Adipocyte (in vitro differentiated cells): ENCODE data around the gene ELK3.
A peak's percentile ranks its signal among the peaks of the same experiment; 100 is the strongest.

Experiments
- DNase-seq: peaks from one replicate; pipeline ENCODE4 v3.0.0-alpha.2; 2015; ENCODE audit warnings: low read depth
- H3K27me3 ChIP-seq: replicated peaks from 2 replicates; pipeline ENCODE4 v1.7.0; 2013; ENCODE audit warnings: mild to moderate bottlenecking, low read length, moderate library complexity; ENCODE audit not compliant: control insufficient read depth, insufficient read depth
- H3K36me3 ChIP-seq: 2 replicates; pipeline ENCODE4 v1.7.0; 2013; ENCODE audit warnings: low read length, mild to moderate bottlenecking, moderate library complexity; ENCODE audit not compliant: control insufficient read depth, insufficient read depth, severe bottlenecking
- H3K4me1 ChIP-seq: 2 replicates; pipeline ENCODE4 v1.7.0; 2013; ENCODE audit warnings: mild to moderate bottlenecking, low read length, moderate library complexity; ENCODE audit not compliant: control insufficient read depth, insufficient read depth
- H3K4me3 ChIP-seq: 2 replicates; pipeline ENCODE4 v1.7.0; 2013; ENCODE audit warnings: mild to moderate bottlenecking, low read length, moderate library complexity
- H3K9ac ChIP-seq: 2 replicates; pipeline ENCODE4 v1.7.0; 2013; ENCODE audit warnings: mild to moderate bottlenecking, low read length, moderate library complexity
- H3K9me3 ChIP-seq: 2 replicates; pipeline ENCODE4 v1.7.0; 2013; ENCODE audit warnings: mild to moderate bottlenecking, low read length, moderate library complexity; ENCODE audit not compliant: control insufficient read depth

ELK3 gene

DNA sequence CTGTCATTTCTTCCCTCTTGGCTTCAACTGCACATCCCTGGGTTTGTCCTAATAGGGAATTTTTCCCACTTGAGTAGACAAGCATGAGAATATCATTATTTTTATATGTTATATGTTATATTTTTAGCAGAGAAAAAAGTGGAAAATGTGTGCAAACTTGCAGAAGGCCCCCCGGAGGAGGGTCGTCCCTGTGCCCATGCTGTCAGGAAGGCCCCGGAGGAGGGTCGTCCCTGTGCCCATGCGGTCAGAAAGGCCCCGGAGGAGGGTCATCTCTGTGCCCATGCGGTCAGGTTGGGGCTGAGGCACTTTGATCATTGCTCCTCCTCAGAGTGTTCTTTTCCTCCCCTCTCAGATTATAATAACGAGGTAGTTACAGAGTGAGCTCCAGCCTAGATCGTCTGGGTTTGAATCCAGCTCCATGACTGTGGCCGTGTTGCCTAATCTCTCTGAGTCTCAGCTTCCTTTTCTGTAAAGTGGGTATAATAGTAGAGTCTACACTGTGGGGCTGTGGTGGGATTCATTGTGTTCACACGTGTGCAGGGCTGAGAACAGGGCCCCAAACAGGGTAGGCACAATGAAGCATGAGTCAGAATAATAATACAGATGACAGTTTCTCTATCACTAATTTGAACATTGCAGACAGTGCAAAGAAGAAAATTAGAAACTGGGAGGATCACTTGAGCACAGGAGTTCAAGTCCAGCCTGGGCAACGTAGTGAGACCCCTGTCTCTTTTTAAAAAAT, 33.4 kb downstream of the ELK3 start:
- Histone ChIP-seq H3K4me1 (peaks cover 4% of the 10 kb centered on the region), H3K27me3 (no peaks in the 10 kb centered on the region), H3K4me3 (no peak overlapping the region), H3K9me3 (no peaks in the 10 kb centered on the region), H3K9ac (no peak overlapping the region), H3K36me3 (peaks cover 22% of the 10 kb centered on the region)
- DNase-seq = no peak

DNA sequence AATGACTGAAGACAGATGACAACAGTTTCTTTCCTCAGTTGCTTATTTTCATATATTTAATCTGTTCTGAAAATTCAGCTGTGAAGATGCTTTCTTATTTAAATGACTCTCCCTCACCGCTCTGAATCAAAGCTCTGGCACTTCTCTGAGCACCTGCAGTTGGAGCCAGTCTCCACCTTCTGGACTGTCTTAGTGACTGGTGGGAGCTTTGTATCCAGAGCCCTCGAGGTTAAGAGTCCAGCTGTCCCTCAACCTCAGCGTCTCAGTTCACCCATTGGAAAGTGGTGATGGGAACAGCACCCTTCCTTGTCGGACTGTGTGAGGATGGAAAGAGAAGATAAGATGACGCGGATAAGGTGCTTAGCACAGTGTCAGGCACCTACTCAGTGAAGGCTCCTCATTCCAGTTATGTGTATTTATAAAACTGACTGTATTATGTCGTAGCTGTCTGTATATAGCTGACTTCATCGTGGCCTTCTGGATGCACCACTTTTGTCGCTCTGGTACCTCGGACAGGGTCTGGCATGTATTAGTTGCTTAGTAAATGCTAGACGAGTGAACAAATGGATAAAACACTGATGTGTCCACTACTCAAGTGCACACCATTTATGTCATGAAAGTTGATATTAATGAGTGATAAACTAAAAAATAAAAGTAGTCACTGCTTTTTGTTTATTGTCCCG, 34.5 kb downstream of the ELK3 start:
- Histone ChIP-seq H3K36me3 (peaks cover 18% of the 10 kb centered on the region), H3K4me1 (peaks cover 15% of the 10 kb centered on the region), H3K4me3 (no peak overlapping the region), H3K9ac (no peak overlapping the region), H3K9me3 (no peaks in the 10 kb centered on the region), H3K27me3 (no peaks in the 10 kb centered on the region)
- DNase-seq = no peak

DNA sequence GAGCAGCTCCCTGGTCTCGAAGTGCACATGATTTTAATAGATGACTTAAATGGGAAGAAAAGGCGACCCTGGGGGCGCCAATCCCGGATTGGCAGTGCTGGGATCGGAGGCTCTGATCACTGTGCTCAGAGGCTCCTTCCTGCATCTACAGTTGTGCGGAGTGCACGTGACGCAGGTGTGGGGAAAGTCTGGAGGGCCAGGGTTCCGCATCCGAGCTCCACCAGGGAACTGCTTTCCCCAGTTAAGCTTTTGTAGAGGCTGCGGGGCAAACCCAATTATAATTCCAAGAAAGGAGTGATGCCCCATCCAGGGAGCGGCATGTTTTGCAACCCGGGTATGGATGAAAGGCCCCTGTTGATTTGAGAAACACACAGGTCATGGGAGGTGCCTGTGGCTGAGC, 36.5 kb downstream of the ELK3 start:
- H3K9me3 ChIP-seq = no peaks in the 10 kb centered on the region
- peaks cover 3% of the 10 kb centered on the region for H3K36me3 ChIP-seq

DNA sequence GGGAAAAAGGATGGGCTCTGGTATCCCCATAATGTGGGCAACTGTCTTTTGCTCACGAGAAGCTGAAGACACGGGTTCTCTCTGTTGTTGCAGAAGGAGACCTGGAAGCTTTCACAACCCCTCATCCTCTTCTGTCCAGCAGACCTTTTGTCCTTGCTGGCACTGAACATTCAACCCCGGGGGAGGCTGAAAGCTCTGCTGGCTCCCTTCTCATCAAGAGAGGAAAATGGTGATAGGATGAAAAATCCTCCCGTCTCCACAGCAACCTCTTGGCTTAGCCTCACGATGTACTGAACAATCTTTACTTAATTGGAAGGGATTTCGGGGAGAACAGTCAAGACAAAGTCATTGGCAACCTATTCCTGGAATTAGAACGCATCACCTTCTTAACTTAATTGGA, 39.0 kb downstream of the ELK3 start:
- no peak for DNase-seq
- H3K36me3 ChIP-seq = no peaks in the 10 kb centered on the region
- H3K4me3 ChIP-seq = no peak overlapping the region
- no peaks in the 10 kb centered on the region for H3K27me3 ChIP-seq
- peak overlapping the region; percentile 24 for H3K9ac ChIP-seq
- H3K9me3 ChIP-seq = no peaks in the 10 kb centered on the region
- H3K4me1 ChIP-seq = peaks cover 53% of the 10 kb centered on the region

More for the DNA sequence above, 36.5 kb downstream of the ELK3 start:
- H3K4me3 ChIP-seq = no peak overlapping the region
- DNase-seq = no peak
- H3K4me1 ChIP-seq = peaks cover 28% of the 10 kb centered on the region
- H3K9ac ChIP-seq = no peak overlapping the region
- H3K27me3 ChIP-seq = no peaks in the 10 kb centered on the region

DNA sequence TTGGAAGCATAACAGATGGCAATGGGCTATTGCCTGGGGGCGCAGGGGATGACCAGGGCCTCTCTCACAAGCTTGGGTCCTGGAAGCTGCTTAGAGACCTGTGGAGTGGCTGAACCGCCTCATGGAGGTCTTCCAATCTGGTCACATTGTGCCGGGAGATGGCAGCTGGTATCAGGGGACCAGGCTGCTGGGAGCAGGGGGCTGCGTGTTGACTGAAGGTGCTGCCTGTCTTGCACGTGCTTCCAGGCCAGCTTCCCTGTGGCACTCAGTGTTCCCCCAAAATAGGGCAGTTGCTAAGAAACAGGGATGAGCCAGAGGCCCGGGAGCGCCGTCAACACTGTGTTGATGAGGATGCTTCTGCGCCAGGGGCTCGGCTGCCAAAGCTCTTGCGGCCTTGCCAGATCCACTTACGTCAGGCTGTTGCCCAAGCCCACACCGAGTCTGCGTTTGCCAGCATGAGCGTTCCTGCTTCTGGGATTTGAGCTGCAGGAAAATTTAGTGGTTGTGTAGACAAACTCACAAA, 39.8 kb downstream of the ELK3 start:
- no peak for DNase-seq
- H3K4me3 ChIP-seq = peak overlapping the region; percentile 29
- H3K27me3 ChIP-seq = no peaks in the 10 kb centered on the region
- no peaks in the 10 kb centered on the region for H3K36me3 ChIP-seq
- peak overlapping the region; percentile 50 for H3K9ac ChIP-seq
- peaks cover 60% of the 10 kb centered on the region for H3K4me1 ChIP-seq
- no peaks in the 10 kb centered on the region for H3K9me3 ChIP-seq

DNA sequence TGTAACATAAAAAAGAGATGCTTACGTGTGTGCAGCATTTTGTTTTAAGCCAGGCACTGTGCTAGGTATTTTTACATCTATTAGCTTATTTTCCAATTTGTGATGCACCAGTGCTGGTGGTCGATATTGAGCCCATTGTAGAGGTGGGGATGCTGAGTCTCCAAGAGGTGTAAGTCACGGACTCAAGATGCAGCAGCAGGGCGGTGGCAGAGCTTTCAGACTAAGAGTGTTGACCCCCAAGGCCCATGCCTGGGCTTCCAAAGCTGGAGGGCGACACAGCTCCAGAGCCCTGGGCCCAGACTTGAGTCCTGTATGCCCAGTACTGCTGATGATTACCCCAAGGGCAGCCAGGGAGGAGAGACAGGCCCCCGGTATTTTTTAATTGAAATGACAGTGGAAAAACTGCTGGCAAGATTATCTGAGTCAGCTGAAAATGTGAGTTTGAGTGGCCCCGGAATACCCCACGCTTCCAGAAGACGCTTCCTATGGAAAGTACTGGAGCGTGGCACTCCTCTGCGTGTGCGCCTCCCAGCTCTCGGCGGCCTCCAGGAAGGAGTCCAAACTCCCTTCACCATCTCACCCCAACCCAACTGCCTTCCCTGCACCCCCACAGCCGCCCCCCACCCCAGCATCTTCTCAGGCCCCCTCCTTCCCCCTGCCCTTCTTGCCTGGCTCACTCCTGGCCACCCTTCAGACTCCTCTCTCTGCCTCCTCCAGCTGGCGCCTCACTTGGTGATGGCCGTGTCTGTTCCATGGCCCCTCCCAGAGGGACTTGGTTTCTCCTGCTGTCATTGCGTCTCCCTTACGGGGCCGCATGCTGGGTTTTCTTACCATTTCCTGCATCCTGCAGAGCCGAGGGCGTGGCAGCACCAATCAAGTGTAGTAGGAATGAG, 40.7 kb downstream of the ELK3 start:
- no peak for DNase-seq
- peak overlapping the region; percentile 50 for H3K9ac ChIP-seq
- no peaks in the 10 kb centered on the region for H3K36me3 ChIP-seq
- peaks cover 63% of the 10 kb centered on the region for H3K4me1 ChIP-seq
- no peaks in the 10 kb centered on the region for H3K27me3 ChIP-seq
- H3K9me3 ChIP-seq = no peaks in the 10 kb centered on the region
- no peak overlapping the region for H3K4me3 ChIP-seq

DNA sequence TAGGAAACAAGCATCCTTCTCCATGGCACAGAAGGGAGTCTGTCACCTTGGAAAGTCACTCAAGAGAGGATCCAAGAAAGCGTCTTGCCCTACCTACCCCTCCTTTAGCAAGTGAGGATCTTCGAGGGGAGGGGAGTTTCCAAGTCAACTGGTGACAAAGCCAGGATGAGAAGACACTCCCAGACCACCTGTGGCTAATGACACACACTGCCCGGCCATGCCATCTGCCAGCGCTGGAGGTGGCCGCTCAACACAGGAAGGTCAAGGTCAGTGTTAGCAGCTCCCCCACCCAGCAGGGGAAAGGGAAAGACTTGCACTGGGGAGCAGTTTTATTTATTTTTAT, 41.3 kb downstream of the ELK3 start:
- H3K36me3 ChIP-seq = no peaks in the 10 kb centered on the region

DNA sequence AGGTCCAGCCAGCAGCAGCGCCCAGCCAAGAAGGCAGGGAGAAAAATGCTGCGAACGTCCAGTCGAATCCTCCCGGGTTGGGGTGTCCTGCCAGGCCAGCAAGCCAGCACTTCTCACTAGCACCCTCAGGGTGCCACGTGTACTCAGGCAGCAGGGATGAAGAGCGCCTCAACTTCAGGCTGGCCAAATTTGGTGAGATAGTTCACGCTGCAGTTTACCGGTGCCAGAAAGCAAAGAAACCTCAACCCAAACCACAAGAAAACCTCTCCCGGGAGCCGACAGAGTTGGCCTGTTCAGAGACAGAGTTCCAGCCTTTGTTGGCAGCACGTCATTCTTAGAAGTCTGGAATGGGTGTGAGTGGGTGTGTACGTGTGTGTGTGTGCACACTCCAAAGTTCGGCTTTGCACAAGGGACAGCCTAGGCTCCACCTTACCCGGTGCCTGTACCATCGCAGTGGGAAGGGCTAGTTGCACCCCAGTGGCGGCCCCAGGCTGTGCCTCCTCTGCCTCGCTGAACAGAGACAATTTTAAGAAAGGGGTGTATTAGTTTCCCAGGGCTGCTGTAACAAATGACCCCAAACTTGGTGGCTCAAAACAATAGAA, 42.1 kb downstream of the ELK3 start:
- no peaks in the 10 kb centered on the region for H3K9me3 ChIP-seq
- DNase-seq = no peak
- H3K4me3 ChIP-seq = no peak overlapping the region
- no peaks in the 10 kb centered on the region for H3K36me3 ChIP-seq
- H3K9ac ChIP-seq = peak overlapping the region; percentile 66
- peaks cover 71% of the 10 kb centered on the region for H3K4me1 ChIP-seq
- no peaks in the 10 kb centered on the region for H3K27me3 ChIP-seq

More for the DNA sequence above, 41.3 kb downstream of the ELK3 start:
- Histone ChIP-seq H3K4me3 (no peak overlapping the region), H3K9me3 (no peaks in the 10 kb centered on the region), H3K9ac (no peak overlapping the region), H3K27me3 (no peaks in the 10 kb centered on the region), H3K4me1 (peaks cover 69% of the 10 kb centered on the region)
- DNase-seq = no peak

DNA sequence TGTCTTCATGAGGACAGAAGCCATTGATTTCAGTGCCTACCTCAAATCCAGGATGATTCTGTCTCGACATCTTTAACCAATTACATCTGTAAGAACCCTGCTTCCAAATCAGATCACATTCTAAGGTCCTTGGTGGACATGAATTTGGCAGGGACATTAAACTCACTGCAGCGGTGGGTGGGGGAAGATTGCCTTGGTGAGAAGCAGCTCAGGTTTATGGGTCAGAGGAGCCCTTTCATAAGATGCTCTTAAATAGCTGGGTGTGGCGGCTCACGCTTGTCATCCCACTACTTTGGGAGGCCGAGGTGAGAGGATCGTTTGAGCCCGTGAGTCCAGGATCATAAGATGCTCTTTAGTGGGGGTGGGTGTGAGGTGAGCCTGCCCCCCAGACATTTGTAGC, 42.9 kb downstream of the ELK3 start:
- Histone ChIP-seq H3K36me3 (no peaks in the 10 kb centered on the region), H3K4me3 (no peak overlapping the region), H3K4me1 (peaks cover 77% of the 10 kb centered on the region), H3K27me3 (no peaks in the 10 kb centered on the region), H3K9ac (peak overlapping the region; percentile 66), H3K9me3 (no peaks in the 10 kb centered on the region)
- DNase-seq = peak; percentile 25

DNA sequence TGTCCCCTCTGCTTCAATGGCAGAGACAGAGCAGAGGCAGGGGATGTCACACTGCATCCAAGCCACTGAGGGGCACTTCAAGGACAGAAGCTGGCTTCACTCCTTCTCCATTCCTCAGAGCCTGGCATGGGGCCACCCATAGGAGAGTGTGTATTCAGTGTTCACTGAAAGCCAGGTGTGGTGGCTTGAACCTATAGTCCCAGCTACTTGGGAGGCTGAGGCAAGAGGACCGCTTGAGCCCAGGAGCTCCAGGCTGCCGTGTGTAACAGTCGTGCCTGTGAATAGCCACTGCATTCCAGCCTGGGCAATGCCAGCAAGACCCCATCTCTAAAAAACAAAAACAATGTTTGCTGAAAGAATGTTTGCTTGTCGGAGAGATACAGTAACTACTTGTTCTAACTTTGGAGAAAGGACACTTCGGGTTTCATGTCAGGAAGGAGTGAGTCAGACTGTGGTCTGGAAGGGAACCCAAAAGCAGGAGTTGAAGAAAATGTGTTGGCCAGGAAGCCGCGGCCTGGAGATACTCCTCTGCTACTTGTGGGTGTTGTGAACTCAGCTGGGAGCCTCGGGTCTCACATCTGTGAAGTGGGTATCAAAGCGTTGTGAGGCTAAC, 43.4 kb downstream of the ELK3 start:
- peak; percentile 90 for DNase-seq
- Histone ChIP-seq H3K9ac (peak overlapping the region; percentile 66), H3K9me3 (no peaks in the 10 kb centered on the region), H3K4me3 (peak overlapping the region; percentile 26), H3K4me1 (peaks cover 82% of the 10 kb centered on the region), H3K27me3 (no peaks in the 10 kb centered on the region), H3K36me3 (no peaks in the 10 kb centered on the region)
